Colonic mucosa (tissue), 4 donors: ENCODE results near the gene GJC3. TPM values are rescaled to one million over a fixed set of nuclear protein-coding genes. Genes with fewer than 3 reads are reported as not detected.
"Not testable (repeated sequence)": the region's sequence is repeated elsewhere in the genome, so short reads cannot be mapped to it uniquely, and the experiment has no call there.

ENCODE experiments used
- DNase-seq: peaks from one replicate; pipeline ENCODE4 v3.0.0-alpha.2; 2020
- H3K27ac ChIP-seq: fragments of 200-600 bp; one replicate; pipeline ENCODE4 v1.8.0; 2021
- H3K27me3 ChIP-seq: fragments of 200-600 bp; one replicate; pipeline ENCODE4 v1.8.0; 2021
- H3K36me3 ChIP-seq: fragments of 200-600 bp; one replicate; pipeline ENCODE4 v1.8.0; 2021
- H3K4me1 ChIP-seq: fragments of 200-600 bp; one replicate; pipeline ENCODE4 v1.8.0; 2021; ENCODE audit warnings: mild to moderate bottlenecking
- H3K4me3 ChIP-seq: fragments of 200-600 bp; one replicate; pipeline ENCODE4 v1.8.0; 2021
- H3K9ac ChIP-seq, 2 donors: one replicate each; pipeline ENCODE4 v1.7.0; 2013; ENCODE audit warnings: control low read depth in 2 of 2, low read depth in 2 of 2, low read length in 2 of 2
- H3K9me3 ChIP-seq: fragments of 200-600 bp; one replicate; pipeline ENCODE4 v1.8.0; 2021
- CTCF ChIP-seq: fragments of 200-600 bp; IDR thresholded peaks from one replicate; pipeline ENCODE4 v1.8.0; 2022; ENCODE audit warnings: antibody characterized with exemption, mild to moderate bottlenecking
- intact Hi-C: fragments of 100-400 bp; cut with DNase I; formaldehyde crosslinking; loops from one replicate; pipeline ENCODE4 v1.14.1; 2022
- total RNA-seq, 2 donors: library from RNA; stranded (reverse); fragmentation: NEBNext Ultra II Directional in 1 of 2; extraction: Animal tissue kit (Norgen Biotek cat#: 25700) in 1 of 2; gene quantifications; one replicate each; pipeline ENCODE4 v1.2.1, GENCODE V29; 2021
- donor health status: healthy.
- donor health status: DM: no; HTN: no; CAD: no.
- donor health status: DM: no; HTN: no; CAD: no.

The GJC3 gene
- total RNA-seq, 2 donors from 2014 or later, result not detected

DNA sequence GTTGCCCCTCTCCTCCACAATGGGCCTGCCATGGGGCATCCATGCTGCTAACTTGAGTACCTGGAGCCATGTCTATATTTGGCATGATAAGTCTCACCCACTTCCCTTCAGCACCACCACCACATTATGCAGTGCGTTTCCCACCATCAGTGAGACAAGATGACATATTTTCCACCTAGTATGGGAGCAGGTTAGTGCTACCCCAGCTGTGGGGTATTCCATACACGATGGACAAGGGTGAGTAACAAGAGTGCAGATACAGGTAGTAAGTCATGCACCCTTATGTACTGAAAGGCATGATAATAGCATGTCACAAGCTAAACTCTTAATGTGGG is 31.4 kb downstream of the GJC3 start:
- TF ChIP-seq CTCF, result no peak
- intact Hi-C loops, result no loop called here

DNA sequence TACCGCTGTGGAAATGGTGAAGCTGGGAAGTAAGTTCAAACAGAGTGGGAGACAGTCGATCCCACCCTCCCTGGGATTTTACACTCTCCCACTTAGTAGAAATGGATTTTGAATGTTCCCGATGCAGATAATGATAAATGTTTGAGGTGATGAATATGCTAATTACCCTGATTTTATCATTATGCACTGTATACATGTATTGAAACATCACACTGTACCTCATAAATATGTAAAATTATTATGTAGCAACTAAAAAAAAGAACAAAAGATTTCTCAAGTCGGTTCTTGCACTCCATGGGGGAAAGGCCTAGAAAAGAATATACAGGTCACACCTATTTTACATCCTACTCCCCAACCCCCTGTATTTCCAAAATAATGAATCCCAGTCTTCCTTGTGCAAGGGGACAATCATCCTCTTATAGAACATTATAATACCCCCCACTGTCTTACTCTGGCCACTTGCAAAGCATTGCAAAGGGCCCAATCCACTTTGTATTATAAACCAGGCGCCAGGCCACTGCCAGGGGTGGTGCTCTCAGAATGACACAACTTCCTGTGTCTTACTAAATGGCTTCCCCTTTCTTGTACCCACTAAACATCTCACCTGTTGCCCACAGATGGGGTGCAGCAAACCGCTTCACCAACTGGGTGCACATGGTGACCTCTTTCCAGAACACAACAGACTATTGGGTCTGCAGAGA is 31.9 kb downstream of the GJC3 start:
- H3K27ac ChIP-seq, result no peak overlapping the region
- H3K36me3 ChIP-seq, result peaks cover 2% of the 10 kb centered on the region
- H3K9me3 ChIP-seq, result no peaks in the 10 kb centered on the region
- no peak for TF ChIP-seq CTCF
- no peak for DNase-seq
- no peak overlapping the region for H3K9ac ChIP-seq
- H3K4me1 ChIP-seq, result no peaks in the 10 kb centered on the region
- H3K27me3 ChIP-seq, result no peaks in the 10 kb centered on the region
- H3K4me3 ChIP-seq, result no peak overlapping the region
- intact Hi-C loops, result no loop called here

More for the DNA sequence above, 31.4 kb downstream of the GJC3 start:
- no peak for DNase-seq
- Histone ChIP-seq H3K4me3 (no peak overlapping the region), H3K9me3 (no peaks in the 10 kb centered on the region), H3K27me3 (no peaks in the 10 kb centered on the region), H3K4me1 (no peaks in the 10 kb centered on the region), H3K27ac (no peak overlapping the region), H3K9ac (no peak overlapping the region), H3K36me3 (peaks cover 7% of the 10 kb centered on the region)

GRCh38 chr7:99894738-99895137 is 34.7 kb downstream of the GJC3 start:
- Histone ChIP-seq H3K27ac (no peak overlapping the region), H3K9ac (no peak overlapping the region), H3K4me3 (no peak overlapping the region), H3K36me3 (no peaks in the 10 kb centered on the region), H3K9me3 (no peaks in the 10 kb centered on the region), H3K4me1 (no peaks in the 10 kb centered on the region), H3K27me3 (no peaks in the 10 kb centered on the region)
- intact Hi-C loops, result no loop called here
- no peak for TF ChIP-seq CTCF
- DNase-seq, result no peak

- no peak overlapping the region for H3K27ac ChIP-seq
- H3K9me3 ChIP-seq, result no peaks in the 10 kb centered on the region
- intact Hi-C loops, result no loop called here
- no peaks in the 10 kb centered on the region for H3K4me1 ChIP-seq
- no peaks in the 10 kb centered on the region for H3K27me3 ChIP-seq
- H3K9ac ChIP-seq, result no peak overlapping the region
- TF ChIP-seq CTCF, result no peak
- H3K36me3 ChIP-seq, result no peaks in the 10 kb centered on the region
- no peak for DNase-seq
- no peak overlapping the region for H3K4me3 ChIP-seq
Measured at GRCh38 chr7:99893280-99893679, 36.1 kb downstream of the GJC3 start.

DNA sequence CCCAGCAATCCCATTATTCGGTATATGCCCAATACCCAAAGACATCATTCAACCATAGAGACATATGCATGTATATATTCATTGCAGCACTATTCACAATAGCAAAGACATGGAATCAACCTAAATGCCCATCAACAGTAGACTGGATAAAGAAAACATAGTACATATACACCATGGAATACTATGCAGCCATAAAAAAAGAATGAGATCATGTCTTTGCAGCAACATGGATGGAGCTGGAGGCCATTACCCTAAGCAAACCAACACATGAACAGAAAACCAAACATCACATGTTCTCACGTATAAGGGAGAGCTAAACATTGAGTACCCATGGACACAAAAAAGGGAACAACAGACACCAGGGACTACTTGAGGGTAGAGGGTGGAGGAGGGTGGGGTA is 39.1 kb downstream of the GJC3 start:
- H3K27me3 ChIP-seq, H3K9ac ChIP-seq, H3K9me3 ChIP-seq, H3K27ac ChIP-seq, H3K36me3 ChIP-seq, intact Hi-C loops, H3K4me1 ChIP-seq, H3K4me3 ChIP-seq, DNase-seq: not testable (repeated sequence)

GRCh38 chr7:99888366-99888765 is 41.1 kb downstream of the GJC3 start:
- not testable (repeated sequence) for H3K9ac ChIP-seq, DNase-seq, H3K4me1 ChIP-seq

More at GRCh38 chr7:99888366-99888765, 41.1 kb downstream of the GJC3 start:
- intact Hi-C loops, H3K36me3 ChIP-seq, H3K27ac ChIP-seq, H3K27me3 ChIP-seq, H3K9me3 ChIP-seq, H3K4me3 ChIP-seq: not testable (repeated sequence)
